PC-3 (cell line): ENCODE data around the gene REXO4. TPM values are rescaled to one million over a fixed set of nuclear protein-coding genes. Genes with fewer than 3 reads are reported as not detected.

Source experiments
- ATAC-seq: fragments of 200-7000 bp; cut with Tn5 transposase; 2 replicates; pipeline ENCODE4 v1.9.1; 2020; ENCODE audit warnings: mild to moderate bottlenecking, moderate library complexity
- BruUV-seq: library from RNA; stranded (reverse); fragments of 400-500 nt; replicated peaks from 2 replicates; lab custom pipeline; 2021; lab: Mats Ljungman, UMichigan
- CTCF ChIA-PET: fragments of 300-600 bp; sonication (Branson Sonifier 250); formaldehyde crosslinking; loops from one replicate; lab custom pipeline; 2022; ENCODE audit warnings: antibody characterized with exemption; lab: Charles Lee
- POLR2A ChIA-PET: fragments of 300-600 bp; sonication (Branson Sonifier 250); formaldehyde crosslinking; loops from one replicate; lab custom pipeline; 2022; ENCODE audit warnings: antibody characterized with exemption; ENCODE audit not compliant: unreplicated experiment; lab: Charles Lee
- DNase-seq: peaks from one replicate; pipeline ENCODE4 v3.0.0-alpha.2; 2015
- H2AFZ ChIP-seq: fragments of 300-600 bp; sonication (generic); 2 replicates; pipeline ENCODE4 v1.6.0; 2016; ENCODE audit warnings: antibody characterized with exemption, low read length
- H3F3A ChIP-seq: fragments of 300-600 bp; sonication (generic); one replicate; pipeline ENCODE4 v1.6.0; 2017; ENCODE audit warnings: antibody characterized with exemption, low read length, control low read depth, mild to moderate bottlenecking; ENCODE audit not compliant: unreplicated experiment
- H3K27ac ChIP-seq: fragments of 300-600 bp; sonication (generic); 2 replicates; pipeline ENCODE4 v1.5.1; 2016; ENCODE audit warnings: mild to moderate bottlenecking, low read length
- H3K27me3 ChIP-seq: fragments of 300-600 bp; sonication (generic); 2 replicates; pipeline ENCODE4 v1.6.1; 2016; ENCODE audit warnings: low read length, mixed read lengths
- H3K36me3 ChIP-seq: fragments of 300-600 bp; sonication (generic); 2 replicates; pipeline ENCODE4 v1.6.1; 2016; ENCODE audit warnings: low read depth, mixed run types, low read length, mixed read lengths
- H3K4me1 ChIP-seq: fragments of 300-600 bp; sonication (generic); 2 replicates; pipeline ENCODE4 v1.5.1; 2016; ENCODE audit warnings: low read length; ENCODE audit not compliant: insufficient read depth
- H3K4me2 ChIP-seq: fragments of 300-600 bp; sonication (generic); 2 replicates; pipeline ENCODE4 v1.6.0; 2016; ENCODE audit warnings: low read length
- H3K4me3 ChIP-seq: fragments of 300-600 bp; sonication (generic); 2 replicates; pipeline ENCODE4 v1.5.1; 2016; ENCODE audit warnings: mild to moderate bottlenecking, low read length, mixed read lengths
- H3K79me2 ChIP-seq: fragments of 300-600 bp; sonication (generic); 2 replicates; pipeline ENCODE4 v1.6.1; 2017; ENCODE audit warnings: low read length, mixed read lengths
- H3K9ac ChIP-seq: fragments of 300-600 bp; sonication (generic); 2 replicates; pipeline ENCODE4 v1.6.0; 2016; ENCODE audit warnings: mild to moderate bottlenecking, low read length
- H3K9me2 ChIP-seq: fragments of 300-600 bp; sonication (generic); replicated peaks from 2 replicates; pipeline ENCODE4 v1.6.1; 2016; ENCODE audit warnings: mixed run types, low read length, mixed read lengths
- H3K9me3 ChIP-seq: fragments of 300-600 bp; sonication (generic); 2 replicates; pipeline ENCODE4 v1.6.1; 2016; ENCODE audit warnings: low read length, mixed read lengths
- H4K20me1 ChIP-seq: fragments of 300-600 bp; sonication (generic); 2 replicates; pipeline ENCODE4 v1.6.1; 2016; ENCODE audit warnings: low read length, mixed read lengths
- CTCF ChIP-seq: fragments of 300-600 bp; sonication (generic); conservative IDR thresholded peaks from 2 replicates; pipeline ENCODE4 v1.5.1; 2017; ENCODE audit warnings: antibody characterized with exemption, low read depth, mild to moderate bottlenecking, low read length
- EZH2 ChIP-seq: fragments of 300-600 bp; sonication (generic); IDR thresholded peaks from one replicate; pipeline ENCODE4 v1.6.1; 2017; ENCODE audit warnings: antibody characterized with exemption, mild to moderate bottlenecking, low read length; ENCODE audit not compliant: unreplicated experiment
- EZH2phosphoT487 ChIP-seq: fragments of 300-600 bp; sonication (generic); IDR thresholded peaks from 2 replicates; pipeline ENCODE4 v1.6.1; 2018; ENCODE audit warnings: mild to moderate bottlenecking, antibody characterized with exemption, low read length, borderline replicate concordance
- intact Hi-C: fragments of 100-400 bp; cut with micrococcal nuclease; formaldehyde crosslinking; loops from 2 replicates; pipeline ENCODE4 v1.9.0; 2023
- total RNA-seq: library from RNA; depleted of rRNA; stranded (reverse); fragments of >200 nt; gene quantifications from 2 replicates; pipeline ENCODE4 v1.2.3, GENCODE V29; 2014

The REXO4 gene
- total RNA-seq, 1 experiment from 2014 or later = 34.1 TPM

GRCh38 chr9:133460405-133461175, 42.8 kb upstream of the REXO4 start:
- no peak for TF ChIP-seq CTCF
- no peak for TF ChIP-seq EZH2phosphoT487
- Histone ChIP-seq H3K27me3 (no peaks in the 10 kb centered on the region), H3K27ac (no peak overlapping the region), H4K20me1 (no peaks in the 10 kb centered on the region), H3K4me3 (peak overlapping the region; percentile 85), H3F3A (no peaks in the 10 kb centered on the region), H3K9me2 (no peaks in the 10 kb centered on the region), H3K9me3 (no peaks in the 10 kb centered on the region), H3K4me1 (peaks cover 11% of the 10 kb centered on the region; the same call in 1 of the 2 replicates), H2AFZ (peak overlapping the region; percentile 92; the same call in 1 of the 2 replicates), H3K9ac (peak overlapping the region; percentile 78), H3K36me3 (no peaks in the 10 kb centered on the region), H3K4me2 (peak overlapping the region; percentile 89), H3K79me2 (no peaks in the 10 kb centered on the region)
- DNase-seq (peak; percentile 28), ATAC-seq (peak; percentile 10)
- intact Hi-C loops = no loop called here
- BruUV-seq = TSS peak; percentile 68
- CTCF ChIA-PET = no interaction called here
- POLR2A ChIA-PET = no interaction called here

- Histone ChIP-seq H3K27ac (peak within 1 kb of the TSS; percentile 46), H3K4me1 (peaks cover 11% of the 10 kb centered on the region; the same call in 1 of the 2 replicates), H3K4me2 (peak within 1 kb of the TSS; percentile 89), H2AFZ (peak within 1 kb of the TSS; percentile 92), H3K36me3 (no peaks in the 10 kb centered on the region), H3K9me3 (no peaks in the 10 kb centered on the region), H3K9me2 (no peaks in the 10 kb centered on the region), H4K20me1 (no peaks in the 10 kb centered on the region), H3K4me3 (peak within 1 kb of the TSS; percentile 85), H3K79me2 (no peaks in the 10 kb centered on the region), H3K27me3 (no peaks in the 10 kb centered on the region), H3K9ac (peak within 1 kb of the TSS; percentile 78), H3F3A (no peaks in the 10 kb centered on the region)
- intact Hi-C loops = no loop called here
- ChIA-PET POLR2A (interaction anchor here (0.5 to 0.7 kb wide), 4 partner anchors 46 to 446 kb away, joined by 3 to 6 read pairs (median 4); no protein-coding TSS in a partner anchor), CTCF (interaction anchor here (0.6 kb wide), 1 partner anchor 101 kb away, joined by 6 read pairs; no protein-coding TSS in a partner anchor)
- DNase-seq (peak; percentile 86), ATAC-seq (peak; percentile 87)
- TF ChIP-seq CTCF (no peak), EZH2phosphoT487 (no peak), EZH2 (no peak)
- BruUV-seq = no TSS peak
These were observed 41.9 kb upstream of the REXO4 start, which contains the start of gene CACFD1 for GRCh38 chr9:133459476-133460404. TSS of gene CACFD1 (plus strand) at chr9:133459978. CDS start at chr9:133460067, 89 bp downstream.
